GM19043 (cell line): ENCODE results near the gene BASP1.
A peak's percentile ranks its signal among the peaks of the same experiment; 100 is the strongest.
"Not testable (repeated sequence)": the region's sequence is repeated elsewhere in the genome, so short reads cannot be mapped to it uniquely, and the experiment has no call there.

Experiments used
- ATAC-seq: cut with Tn5 transposase; IDR thresholded peaks from one replicate; pipeline ENCODE4 v1.9.1; 2021; ENCODE audit warnings: low read depth; ENCODE audit not compliant: unreplicated experiment

The BASP1 gene

DNA sequence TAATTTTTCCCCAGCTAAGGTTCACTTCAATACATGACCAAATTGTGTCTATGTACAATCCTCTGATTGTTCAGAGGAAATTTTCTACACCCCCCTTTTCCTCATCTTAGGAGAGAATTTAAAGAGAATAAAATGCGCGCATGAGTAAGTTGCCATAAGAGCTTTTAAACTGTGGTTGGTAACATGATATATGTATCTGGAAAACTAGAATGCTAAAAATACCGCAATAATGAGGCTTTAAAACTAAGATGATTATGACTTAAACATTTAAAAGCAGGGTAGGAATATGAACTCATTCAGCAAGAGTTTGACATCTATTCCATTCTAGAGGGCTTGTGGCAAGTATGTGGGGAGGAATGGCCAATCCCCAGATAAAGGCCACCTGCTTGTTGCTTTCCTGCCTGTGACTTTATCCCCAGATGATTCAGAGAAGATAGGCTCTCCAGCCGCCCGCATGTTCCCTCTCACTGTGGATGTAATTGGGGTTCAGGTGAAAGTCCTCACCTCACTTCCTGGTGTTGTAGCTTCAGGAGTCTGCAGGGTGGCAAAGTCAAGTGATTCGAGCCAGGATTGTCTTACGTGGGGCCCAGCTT lies 26.5 kb upstream of the BASP1 start:
- ATAC-seq: no peak

DNA sequence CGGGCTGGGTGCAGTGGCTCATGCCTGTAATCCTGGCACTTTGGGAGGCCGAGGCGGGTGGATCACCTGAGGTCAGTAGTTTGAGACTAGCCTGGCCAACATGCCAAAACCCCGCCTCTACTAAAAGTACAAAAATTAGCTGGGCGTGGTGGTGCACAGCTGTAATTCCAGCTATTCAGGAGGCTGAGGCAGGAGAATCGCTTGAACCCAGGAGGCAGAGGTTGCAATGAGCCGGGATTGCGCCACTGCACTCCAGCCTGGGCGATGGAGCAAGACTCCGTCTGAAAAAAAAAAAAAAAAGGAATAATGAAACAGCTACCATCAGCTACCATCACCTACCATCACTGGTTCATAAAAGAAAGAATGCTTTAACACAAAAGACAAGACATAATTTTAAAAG lies 25.9 kb upstream of the BASP1 start:
- not testable (repeated sequence) for ATAC-seq

DNA sequence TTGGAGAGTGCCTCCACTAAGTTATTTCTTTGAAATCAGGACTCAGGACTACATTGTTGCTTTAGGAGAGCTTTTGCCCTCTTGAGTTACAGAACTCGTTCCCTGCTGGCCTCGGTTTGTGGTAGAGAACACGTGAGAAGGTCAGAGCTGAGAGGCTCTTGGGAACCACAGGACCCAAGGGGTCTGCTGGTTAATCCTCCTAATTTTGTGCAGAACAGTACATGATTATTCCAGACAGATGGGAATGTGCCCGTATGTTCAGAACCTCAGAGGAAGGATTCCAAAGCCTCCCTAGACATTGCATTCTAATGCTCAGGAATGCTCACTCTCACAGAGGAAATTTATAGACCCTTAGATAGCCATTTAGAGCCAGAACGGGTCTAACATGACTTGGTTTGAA lies 25.2 kb upstream of the BASP1 start:
- no peak for ATAC-seq

DNA sequence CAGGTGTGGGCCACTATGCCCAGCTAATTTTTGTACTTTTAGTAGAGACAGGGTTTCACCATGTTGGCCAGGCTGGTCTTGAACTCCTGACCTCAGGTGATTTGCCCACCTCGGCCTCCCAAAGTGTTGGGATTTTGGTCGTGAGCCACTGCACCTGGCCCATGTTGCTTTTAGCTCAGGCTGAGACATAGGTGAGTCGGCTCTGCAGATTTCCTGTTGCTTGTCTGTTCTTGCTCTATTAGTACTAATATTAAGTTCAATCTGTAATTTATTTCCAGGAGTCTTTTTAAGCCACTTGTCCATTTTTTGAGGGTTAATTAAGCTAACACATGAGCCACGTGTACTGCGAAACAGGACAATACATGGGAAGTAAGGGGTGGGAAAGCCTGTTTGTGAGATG lies 21.4 kb upstream of the BASP1 start:
- no peak for ATAC-seq

DNA sequence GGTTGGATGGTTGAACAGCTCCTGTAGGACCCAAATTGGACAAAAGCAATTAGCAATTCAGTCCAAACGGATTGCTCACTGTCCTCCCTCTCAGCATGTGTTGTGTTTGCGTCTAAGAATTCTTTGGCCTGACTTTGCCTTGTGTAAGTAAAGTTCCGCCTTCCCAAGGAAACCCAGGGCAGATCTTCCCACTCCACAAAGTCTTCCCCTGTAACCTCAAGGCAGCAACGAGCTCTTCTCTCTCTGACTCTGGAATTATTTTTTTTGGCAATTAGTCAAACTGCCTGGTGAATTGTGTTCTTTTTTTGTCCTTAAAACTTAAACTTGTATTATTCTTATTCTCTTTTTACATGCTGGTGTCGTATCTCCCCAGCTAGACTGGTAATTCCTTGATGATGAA lies 20.7 kb upstream of the BASP1 start:
- no peak for ATAC-seq

DNA sequence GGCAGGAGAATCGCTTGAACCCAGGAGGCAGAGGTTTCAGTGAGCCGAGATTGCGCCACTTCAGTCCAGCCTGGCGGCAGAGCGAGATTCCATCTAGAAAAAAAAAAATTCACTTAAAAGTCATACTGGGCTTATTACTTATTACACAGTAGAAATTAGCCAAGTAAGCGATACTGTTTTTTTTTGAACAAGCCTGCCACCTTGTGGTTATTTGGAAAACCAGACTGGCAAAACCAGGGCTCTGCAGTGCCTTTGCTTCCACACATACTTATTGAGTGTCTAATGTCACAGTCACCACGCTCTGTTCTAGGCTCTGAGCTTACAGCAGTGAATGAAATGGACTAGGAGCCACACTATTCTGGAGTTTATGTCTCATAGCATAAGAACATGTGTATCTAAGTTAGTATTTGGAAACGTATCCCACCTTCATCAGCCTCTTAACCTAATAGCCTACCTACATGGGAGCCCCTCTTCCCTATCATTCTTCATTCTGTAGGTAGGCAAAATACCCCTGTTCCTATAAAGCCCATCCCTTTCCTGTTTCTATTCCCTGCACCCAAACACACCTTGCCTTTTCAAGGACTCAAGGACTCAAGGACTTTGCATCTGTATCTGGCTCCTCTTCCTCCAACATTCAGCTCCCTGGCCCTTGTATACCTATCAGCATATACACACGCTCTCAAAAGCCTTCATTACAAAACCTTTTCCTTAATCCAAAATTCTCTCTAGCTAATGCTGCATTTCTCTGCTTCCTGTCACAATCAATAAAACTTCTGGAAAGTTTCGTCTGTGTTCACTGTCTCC lies 13.9 kb upstream of the BASP1 start:
- ATAC-seq: peak; percentile 71

DNA sequence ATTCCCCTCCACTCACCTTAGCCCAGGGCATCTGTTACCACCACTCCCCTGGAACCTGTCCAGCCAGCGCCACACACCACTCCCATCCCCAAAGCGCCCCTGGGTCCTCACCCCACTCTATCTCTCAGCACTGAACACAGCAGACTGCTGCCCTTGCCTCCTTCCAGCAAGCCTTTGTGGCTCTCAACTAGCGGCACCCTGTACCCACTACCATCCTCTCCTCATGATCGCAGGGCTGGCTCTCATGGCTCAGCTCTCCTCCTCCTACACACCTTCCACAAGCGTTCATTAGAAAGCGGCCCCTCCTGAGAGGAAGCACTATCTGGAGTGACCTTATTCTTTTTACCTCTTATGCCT lies 13.3 kb upstream of the BASP1 start:
- no peak for ATAC-seq

DNA sequence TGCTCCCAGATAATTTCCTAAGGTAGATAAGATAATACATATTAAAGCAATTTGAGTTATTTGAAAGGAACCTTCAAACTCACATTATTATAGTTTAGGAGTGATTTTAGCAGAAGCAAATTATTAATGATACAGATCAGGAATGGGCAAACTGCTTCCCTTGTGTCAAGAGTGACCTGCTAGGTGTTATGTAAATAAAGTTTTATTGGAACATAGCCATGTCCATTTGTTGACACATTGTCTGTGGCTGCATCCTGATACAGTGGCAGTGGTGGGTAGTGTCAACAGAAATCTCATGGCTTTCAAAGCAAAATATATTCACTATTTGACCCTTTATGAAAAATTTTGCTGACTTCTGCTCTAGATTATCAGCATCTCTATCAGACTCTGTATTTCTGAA lies 11.4 kb upstream of the BASP1 start:
- no peak for ATAC-seq

DNA sequence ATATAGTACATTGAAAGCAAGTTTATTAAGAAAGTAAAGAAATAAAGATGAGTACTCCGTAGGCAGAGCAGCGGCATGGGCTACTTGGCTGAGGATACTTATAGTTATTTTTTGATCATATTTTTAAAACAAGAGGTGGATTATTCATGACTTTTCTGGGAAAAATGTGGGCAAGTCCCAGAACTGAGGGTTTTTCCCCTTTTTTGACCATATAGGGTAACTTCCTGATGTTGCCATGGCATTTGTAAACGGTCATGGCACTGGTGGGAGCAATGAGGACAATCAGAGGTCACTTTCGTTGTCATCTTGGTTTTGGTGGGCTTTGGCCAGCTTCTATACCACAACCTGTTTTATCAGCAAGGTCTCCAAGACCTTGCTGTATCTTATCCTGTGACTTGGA lies 5.2 kb upstream of the BASP1 start:
- no peak for ATAC-seq

DNA sequence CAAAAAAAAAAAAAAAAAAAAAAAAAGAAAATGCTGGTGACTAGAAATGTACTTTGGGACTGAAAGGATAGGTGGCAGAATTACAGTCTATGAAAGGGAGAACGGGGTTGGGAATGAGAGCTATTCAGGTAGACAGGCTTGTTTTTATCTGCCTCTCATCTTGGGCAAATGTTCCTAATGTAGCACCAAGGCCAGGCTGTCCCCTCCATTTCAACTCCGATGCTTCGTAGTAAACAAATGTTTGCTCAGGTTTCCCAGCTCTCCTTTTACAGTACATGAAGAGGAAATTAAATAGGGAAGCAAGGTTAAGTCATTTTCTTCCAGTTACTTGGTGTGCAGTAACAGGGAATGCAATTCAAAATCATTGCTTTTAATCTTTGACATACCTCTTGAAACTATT lies 4.4 kb upstream of the BASP1 start:
- ATAC-seq: no peak

DNA sequence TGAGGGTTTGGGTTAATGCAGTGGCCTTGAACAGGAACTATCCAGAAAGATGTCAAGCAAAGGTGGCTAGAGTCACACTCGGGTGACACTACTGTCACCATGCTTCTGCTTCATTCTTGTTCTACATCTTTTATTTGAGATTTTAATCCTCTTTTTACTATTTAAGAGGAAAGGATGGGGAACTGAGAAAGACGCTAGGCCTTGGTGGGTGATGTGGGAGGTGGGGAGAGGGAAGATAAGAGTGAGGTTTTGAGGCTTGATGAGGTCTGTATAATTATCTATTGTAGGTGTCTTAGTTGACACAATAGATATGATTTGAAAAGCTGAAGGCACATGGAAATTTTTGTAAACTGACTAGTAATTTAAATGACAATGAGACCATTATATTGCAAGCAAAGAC lies 3.5 kb upstream of the BASP1 start:
- ATAC-seq: no peak

DNA sequence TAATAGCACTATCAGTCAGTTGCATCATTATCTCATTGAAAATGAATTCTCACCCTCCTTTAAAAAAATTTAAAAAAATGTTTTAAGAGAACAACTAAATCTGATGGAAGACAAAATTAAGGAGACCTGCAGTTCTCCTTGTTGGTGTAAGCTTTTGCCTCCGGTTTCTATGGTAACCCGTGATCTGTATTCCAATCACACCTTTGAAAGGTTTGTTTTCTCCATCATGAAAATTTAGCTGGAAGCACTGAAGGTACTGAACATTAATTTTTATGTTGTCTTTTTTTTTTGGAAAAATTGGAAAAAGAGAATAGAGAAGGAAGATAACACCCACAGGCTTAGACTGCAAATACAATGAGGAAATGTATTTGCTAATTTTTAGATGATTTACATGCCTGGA lies 2.5 kb upstream of the BASP1 start:
- no peak for ATAC-seq

DNA sequence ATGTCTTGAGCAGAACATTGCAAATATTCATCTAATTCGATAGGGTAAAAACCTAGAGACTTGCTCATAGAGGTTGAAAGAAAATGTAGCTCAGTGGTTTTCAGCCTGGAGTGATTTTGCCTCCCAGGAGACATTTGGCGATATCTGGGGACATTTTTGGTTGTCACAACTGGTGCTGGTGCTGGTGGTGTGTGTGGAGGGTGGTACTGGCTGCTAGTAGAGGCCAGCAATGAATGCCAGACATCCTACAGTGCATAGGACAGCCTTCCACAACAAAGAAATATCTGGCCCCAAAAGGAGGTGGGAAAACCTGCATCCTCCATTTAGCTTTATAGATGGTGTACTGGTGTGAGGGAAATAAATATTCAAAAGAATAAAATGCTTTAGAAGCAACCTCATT lies 2.1 kb upstream of the BASP1 start:
- no peak for ATAC-seq

DNA sequence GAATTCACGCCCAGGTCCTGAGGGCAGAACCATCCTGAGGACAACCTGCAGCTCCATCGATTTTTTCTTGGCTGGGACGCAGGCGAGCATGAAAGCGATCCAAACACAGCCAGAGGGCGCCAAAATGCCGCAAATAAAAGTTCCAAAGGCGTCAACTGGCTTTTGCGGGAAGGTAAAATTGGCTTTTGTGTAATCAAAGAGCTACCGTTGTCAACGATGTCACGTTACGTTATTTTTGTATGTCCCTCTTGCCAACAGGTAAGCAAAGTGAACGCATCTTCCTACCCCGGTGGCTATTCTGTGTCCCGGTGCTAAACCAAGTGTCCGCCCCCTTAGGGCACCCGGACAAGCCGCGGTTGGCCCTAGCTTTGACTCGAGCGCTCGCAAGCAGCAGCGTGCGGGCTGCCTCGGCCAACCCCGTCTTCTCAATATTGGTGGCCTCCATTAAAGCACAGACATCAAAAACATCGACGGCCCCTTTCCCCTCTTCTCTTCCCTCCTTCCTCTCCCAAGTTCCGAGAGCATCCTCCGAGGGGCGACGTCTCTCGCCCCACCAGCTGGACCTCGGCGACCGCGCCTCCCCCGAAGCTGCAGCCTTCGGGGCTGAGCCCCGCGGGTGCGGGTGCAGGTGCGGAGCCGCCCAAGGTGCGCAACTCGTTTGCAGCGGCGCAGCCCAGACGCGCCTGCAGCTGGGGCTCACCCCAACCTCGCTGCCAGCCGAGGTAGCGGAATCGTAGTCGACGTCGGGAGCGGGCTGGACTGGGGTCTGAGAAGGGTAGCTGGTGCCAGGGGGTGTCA lies 1.1 kb upstream of the BASP1 start:
- ATAC-seq: peak; percentile 35

DNA sequence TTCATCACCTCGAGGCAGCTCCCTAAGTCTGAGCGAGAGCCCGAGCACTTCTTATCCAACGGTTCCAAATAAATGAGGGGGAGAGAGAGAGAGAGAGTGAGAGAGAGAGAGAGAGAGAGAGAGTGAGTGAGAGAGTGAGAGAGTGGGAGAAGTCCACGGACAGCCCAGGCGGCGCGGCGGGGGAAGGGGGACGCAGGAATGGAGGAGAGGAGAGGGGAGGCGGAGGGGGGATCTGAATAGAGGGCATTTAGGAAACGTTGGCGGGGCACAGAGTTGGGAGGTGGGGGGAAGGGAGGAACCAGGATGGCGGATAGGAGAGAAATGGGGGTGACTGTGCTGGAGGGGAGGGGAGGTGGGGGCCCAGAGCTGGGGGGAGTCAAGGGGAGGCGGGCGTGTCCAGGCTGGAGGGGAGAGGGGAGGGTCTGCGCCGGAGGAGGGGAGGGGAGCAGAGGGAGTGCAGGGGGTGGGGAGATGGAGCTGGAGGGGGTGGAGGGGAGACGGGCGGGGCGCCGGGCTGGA lies 398 bp upstream of the BASP1 start:
- no peak for ATAC-seq

DNA sequence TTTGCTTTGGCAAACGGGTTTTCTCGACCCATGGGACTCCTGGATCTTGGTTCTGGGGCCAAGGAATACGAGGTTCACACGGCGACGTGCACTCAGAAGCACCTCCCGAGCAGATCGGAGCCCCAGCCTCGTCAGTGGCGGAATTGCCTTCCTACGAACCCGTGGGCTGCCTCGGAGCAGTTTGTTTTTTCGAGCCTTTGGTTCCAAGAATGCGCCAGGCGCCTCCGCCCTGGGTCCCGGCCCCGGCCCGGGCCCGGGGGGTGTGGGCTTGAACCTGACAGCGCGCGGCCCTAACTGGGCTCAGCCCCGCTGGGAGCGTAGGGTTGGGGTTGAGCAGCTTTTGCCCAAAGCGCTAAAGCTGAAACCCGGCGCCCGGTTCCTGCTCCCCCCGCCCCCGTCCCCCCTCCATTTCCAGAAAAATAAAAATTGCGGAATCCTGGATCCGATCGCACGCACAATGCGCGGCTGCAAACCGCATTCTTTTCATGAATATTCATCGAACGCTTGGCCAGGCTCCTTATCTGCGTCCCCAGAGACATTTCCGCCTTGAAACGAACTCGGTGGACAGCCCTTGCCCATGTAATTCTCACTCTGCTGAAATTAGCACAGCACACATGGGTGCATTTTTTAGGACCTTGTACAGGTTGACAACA lies 1.0 kb downstream of the BASP1 start:
- peak; percentile 33 for ATAC-seq

DNA sequence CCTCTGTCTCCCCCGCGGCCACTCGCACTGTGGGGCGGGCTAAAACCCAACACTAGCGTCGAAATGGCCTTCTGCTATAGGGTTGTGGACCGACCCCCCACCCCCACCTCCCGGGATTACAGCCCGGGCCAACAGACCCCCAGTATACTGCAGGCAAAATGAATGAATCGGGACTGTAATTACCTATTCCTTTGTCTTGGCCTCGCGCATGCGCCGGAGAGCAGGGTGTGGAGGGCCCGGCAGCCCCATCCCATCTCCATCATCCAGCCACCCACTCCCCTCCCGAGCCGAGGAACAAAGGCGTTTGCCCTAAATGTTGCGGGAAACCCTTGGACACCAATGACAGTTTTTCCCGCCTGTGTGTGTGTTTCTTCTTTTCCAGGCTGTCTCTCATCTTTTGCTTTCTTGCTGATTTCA lies 1.6 kb downstream of the BASP1 start:
- peak; percentile 11 for ATAC-seq

DNA sequence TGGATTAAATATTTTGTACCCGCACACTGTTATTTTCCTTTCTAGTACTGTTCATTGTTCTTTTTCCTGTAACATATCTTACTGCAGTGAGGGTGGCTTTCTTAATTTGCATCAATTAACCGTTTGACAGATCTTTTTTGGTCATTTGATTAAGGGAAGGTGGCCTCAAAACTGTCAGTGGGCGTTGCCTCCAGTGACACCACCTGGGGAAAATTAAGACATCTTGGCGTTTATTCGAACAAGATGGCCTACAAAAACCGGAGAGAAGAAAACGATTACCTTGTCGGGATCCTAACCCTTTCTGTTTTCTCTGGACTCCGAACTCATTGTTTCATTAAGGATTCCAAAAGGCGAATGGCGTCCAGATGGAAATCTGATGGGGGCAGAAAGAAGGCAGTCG lies 2.0 kb downstream of the BASP1 start:
- no peak for ATAC-seq

DNA sequence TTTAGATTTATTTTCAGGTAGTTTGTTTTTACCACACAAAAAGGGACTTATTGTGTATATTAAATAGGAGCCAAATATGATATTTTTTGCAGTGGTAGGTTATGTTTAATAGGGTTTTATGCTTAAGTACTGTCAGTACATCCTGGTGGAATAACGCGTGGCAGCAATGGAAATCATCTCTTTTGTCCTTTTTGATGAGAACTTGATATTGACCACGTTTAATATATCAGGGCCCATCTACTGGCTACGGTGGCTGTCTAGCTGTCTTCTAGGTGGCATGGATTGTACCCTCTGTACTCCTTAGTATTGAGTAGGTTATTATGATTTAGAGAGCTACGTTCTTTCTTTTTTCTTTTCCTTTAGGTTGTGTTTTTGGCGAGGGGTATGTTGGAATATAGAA lies 2.6 kb downstream of the BASP1 start:
- no peak for ATAC-seq

DNA sequence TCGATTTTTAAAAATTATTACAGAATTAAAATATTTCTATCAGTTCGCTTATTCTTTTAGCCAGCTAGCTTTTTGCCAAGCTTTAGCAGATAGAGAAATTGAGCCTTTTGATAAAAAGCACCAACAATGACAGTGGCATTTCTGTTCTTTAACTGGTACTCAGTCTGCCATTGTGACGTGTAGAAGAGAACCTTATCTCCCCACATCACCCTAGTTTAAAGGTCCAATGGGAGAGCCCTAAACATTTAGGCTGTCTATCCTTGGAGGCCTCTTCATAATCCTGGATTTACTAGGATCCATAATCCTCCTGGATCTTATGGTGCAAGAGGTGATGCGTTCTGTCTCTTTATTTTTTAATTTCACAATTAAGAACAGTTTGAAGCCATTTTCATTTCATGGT lies 3.0 kb downstream of the BASP1 start:
- ATAC-seq: no peak
